Loucy (cell line): Measurements from ENCODE around the gene KCNT2.

Experiments
- H2AFZ ChIP-seq: fragments of 200-600 bp; sonication (generic); 2 replicates; pipeline ENCODE4 v1.6.0; 2016; ENCODE audit warnings: antibody characterized with exemption, mild to moderate bottlenecking, low read length, moderate library complexity
- H3F3A ChIP-seq: fragments of 200-600 bp; 2 replicates; pipeline ENCODE4 v1.6.0; 2016; ENCODE audit warnings: antibody characterized with exemption, low read depth, mild to moderate bottlenecking
- H3K27me3 ChIP-seq: fragments of 200-600 bp; sonication (generic); 2 replicates; pipeline ENCODE4 v1.6.1; 2014; ENCODE audit warnings: low read length, mild to moderate bottlenecking; ENCODE audit not compliant: insufficient read depth, poor library complexity, severe bottlenecking
- H3K36me3 ChIP-seq: fragments of 200-600 bp; sonication (generic); 2 replicates; pipeline ENCODE4 v1.6.1; 2016; ENCODE audit warnings: low read length; ENCODE audit not compliant: insufficient read depth
- H3K4me1 ChIP-seq: fragments of 200-600 bp; sonication (generic); 2 replicates; pipeline ENCODE4 v1.5.1; 2014; ENCODE audit warnings: low read length, mild to moderate bottlenecking; ENCODE audit not compliant: insufficient read depth, poor library complexity, severe bottlenecking
- H3K4me2 ChIP-seq: fragments of 200-600 bp; sonication (generic); 2 replicates; pipeline ENCODE4 v1.6.0; 2014; ENCODE audit warnings: antibody characterized with exemption, low read length, low read depth, mild to moderate bottlenecking; ENCODE audit not compliant: poor library complexity, severe bottlenecking
- H3K4me3 ChIP-seq: fragments of 200-600 bp; sonication (generic); 2 replicates; pipeline ENCODE4 v1.5.1; 2014; ENCODE audit warnings: low read length, mild to moderate bottlenecking, mixed read lengths; ENCODE audit not compliant: poor library complexity, severe bottlenecking
- H3K79me2 ChIP-seq: fragments of 200-600 bp; sonication (generic); 2 replicates; pipeline ENCODE4 v1.6.1; 2014; ENCODE audit warnings: low read length; ENCODE audit not compliant: insufficient read depth
- H3K9ac ChIP-seq: fragments of 200-600 bp; sonication (generic); 2 replicates; pipeline ENCODE4 v1.6.0; 2014; ENCODE audit warnings: mild to moderate bottlenecking, low read depth, low read length, moderate library complexity; ENCODE audit not compliant: poor library complexity, severe bottlenecking
- H3K9me2 ChIP-seq: fragments of 200-600 bp; sonication (generic); replicated peaks from 2 replicates; pipeline ENCODE4 v1.6.1; 2016; ENCODE audit warnings: low read depth, low read length, mixed read lengths
- H3K9me3 ChIP-seq: fragments of 200-600 bp; sonication (generic); 2 replicates; pipeline ENCODE4 v1.6.1; 2014; ENCODE audit warnings: mild to moderate bottlenecking, antibody characterized with exemption, low read length, low read depth; ENCODE audit not compliant: insufficient read depth
- H4K20me1 ChIP-seq: fragments of 200-600 bp; sonication (generic); 2 replicates; pipeline ENCODE4 v1.6.0; 2014; ENCODE audit warnings: antibody characterized with exemption, low read length, mild to moderate bottlenecking; ENCODE audit not compliant: insufficient read depth, poor library complexity, severe bottlenecking
- CTCF ChIP-seq: fragments of 200-600 bp; sonication (generic); conservative IDR thresholded peaks from 2 replicates; pipeline ENCODE4 v1.5.1; 2014; ENCODE audit warnings: mild to moderate bottlenecking, antibody characterized with exemption, low read length
- EZH2phosphoT487 ChIP-seq: fragments of 200-600 bp; IDR thresholded peaks from 2 replicates; pipeline ENCODE4 v1.6.1; 2018; ENCODE audit warnings: antibody characterized with exemption, mild to moderate bottlenecking, moderate library complexity, borderline replicate concordance

The KCNT2 gene

GRCh38 chr1:196654271-196654670, 46.0 kb upstream of the KCNT2 start:
- no peaks in the 10 kb centered on the region for H3K27me3 ChIP-seq
- H3K4me1 ChIP-seq, result peaks cover 7% of the 10 kb centered on the region
- H3K4me2 ChIP-seq, result no peak overlapping the region
- H4K20me1 ChIP-seq, result no peaks in the 10 kb centered on the region
- H3K9me2 ChIP-seq, result no peaks in the 10 kb centered on the region
- H3F3A ChIP-seq, result 0 out of 2 replicates have a peak, but pooled peaks cover 3% of the 10 kb centered on the region
- H3K9ac ChIP-seq, result no peak overlapping the region
- H3K4me3 ChIP-seq, result no peak overlapping the region
- H2AFZ ChIP-seq, result 0 out of 2 replicates have a peak overlapping the region, but pooled peaks have one; percentile 26
- H3K36me3 ChIP-seq, result no peaks in the 10 kb centered on the region
- no peaks in the 10 kb centered on the region for H3K79me2 ChIP-seq
- H3K9me3 ChIP-seq, result no peaks in the 10 kb centered on the region
- TF ChIP-seq EZH2phosphoT487 (no peak), CTCF (no peak)

GRCh38 chr1:196651637-196652215, 43.5 kb upstream of the KCNT2 start, which contains the start of gene CFH:
CFH (plus strand) TSS chr1:196652043; CDS start chr1:196652118, 75 bp downstream.
- Histone ChIP-seq H2AFZ (peak within 1 kb of the TSS; percentile 39), H3K9me2 (no peaks in the 10 kb centered on the region), H3K27me3 (no peaks in the 10 kb centered on the region), H4K20me1 (no peaks in the 10 kb centered on the region), H3K4me2 (peak within 1 kb of the TSS; percentile 65), H3K4me3 (peak within 1 kb of the TSS; percentile 50), H3F3A (0 out of 2 replicates have a peak, but pooled peaks cover under 1% of the 10 kb centered on the region), H3K9me3 (no peaks in the 10 kb centered on the region), H3K79me2 (no peaks in the 10 kb centered on the region), H3K4me1 (peaks cover 7% of the 10 kb centered on the region), H3K9ac (no peak within 1 kb of the TSS), H3K36me3 (no peaks in the 10 kb centered on the region)
- TF ChIP-seq EZH2phosphoT487 (no peak), CTCF (no peak)

GRCh38 chr1:196651079-196651478, 42.8 kb upstream of the KCNT2 start:
- no peaks in the 10 kb centered on the region for H3K27me3 ChIP-seq
- no peaks in the 10 kb centered on the region for H3K36me3 ChIP-seq
- peaks cover 7% of the 10 kb centered on the region for H3K4me1 ChIP-seq
- no peaks in the 10 kb centered on the region for H3F3A ChIP-seq
- peak overlapping the region; percentile 65 for H3K4me2 ChIP-seq
- H3K4me3 ChIP-seq, result peak overlapping the region; percentile 50
- TF ChIP-seq CTCF, result no peak
- no peak for TF ChIP-seq EZH2phosphoT487
- no peaks in the 10 kb centered on the region for H3K79me2 ChIP-seq
- no peak overlapping the region for H2AFZ ChIP-seq
- no peaks in the 10 kb centered on the region for H4K20me1 ChIP-seq
- H3K9ac ChIP-seq, result no peak overlapping the region
- no peaks in the 10 kb centered on the region for H3K9me3 ChIP-seq
- no peaks in the 10 kb centered on the region for H3K9me2 ChIP-seq
